Measurements from ENCODE around the gene RNF130.

RNF130 gene

GRCh38 chr5:179978792-179979191, 92.8 kb downstream of the RNF130 start:
- Histone ChIP-seq H3K79me2 (no peaks in the 10 kb centered on the region), H3K9me3 (ENCODE audit: control insufficient read depth, low read length) (no peaks in the 10 kb centered on the region), H3K9ac (no peak overlapping the region), H3K27ac (no peak overlapping the region), H3K4me3 (ENCODE audit: low read depth, low read length) (no peak overlapping the region), H2AFZ (no peak overlapping the region), H3K4me1 (no peaks in the 10 kb centered on the region), H3K36me3 (ENCODE audit: control insufficient read depth, insufficient read depth, low read length) (no peaks in the 10 kb centered on the region), H3K27me3 (ENCODE audit: control insufficient read depth, insufficient read depth, low read length) (no peaks in the 10 kb centered on the region), H3K4me2 (ENCODE audit: low read length) (no peak overlapping the region)
- TF ChIP-seq CTCF (IDR thresholded peaks at IDR 0.05), result no peak

- Histone ChIP-seq H2AFZ (no peak overlapping the region), H3K9me3 (ENCODE audit: control insufficient read depth, low read length) (no peaks in the 10 kb centered on the region), H3K4me1 (no peaks in the 10 kb centered on the region), H3K9ac (no peak overlapping the region), H3K27me3 (ENCODE audit: control insufficient read depth, insufficient read depth, low read length) (no peaks in the 10 kb centered on the region), H3K4me2 (ENCODE audit: low read length) (no peak overlapping the region), H3K36me3 (ENCODE audit: control insufficient read depth, insufficient read depth, low read length) (no peaks in the 10 kb centered on the region), H3K4me3 (ENCODE audit: low read depth, low read length) (no peak overlapping the region), H3K79me2 (no peaks in the 10 kb centered on the region), H3K27ac (no peak overlapping the region)
- TF ChIP-seq CTCF (IDR thresholded peaks at IDR 0.05), result no peak
These were observed 95.8 kb downstream of the RNF130 start for GRCh38 chr5:179975713-179976134.

- Histone ChIP-seq H3K36me3 (ENCODE audit: control insufficient read depth, insufficient read depth, low read length) (no peaks in the 10 kb centered on the region), H3K9ac (no peak overlapping the region)
These were observed 96.4 kb downstream of the RNF130 start for GRCh38 chr5:179974946-179975712.

GRCh38 chr5:179974246-179974945, 97.2 kb downstream of the RNF130 start:
- no peak for TF ChIP-seq CTCF (IDR thresholded peaks at IDR 0.05)
- no peaks in the 10 kb centered on the region for H3K27me3 ChIP-seq (ENCODE audit: control insufficient read depth, insufficient read depth, low read length)
- H3K4me1 ChIP-seq, result no peaks in the 10 kb centered on the region
- H2AFZ ChIP-seq, result no peak overlapping the region
- H3K9ac ChIP-seq, result no peak overlapping the region
- no peak overlapping the region for H3K27ac ChIP-seq
- H3K9me3 ChIP-seq (ENCODE audit: control insufficient read depth, low read length), result no peaks in the 10 kb centered on the region
- H3K4me3 ChIP-seq (ENCODE audit: low read depth, low read length), result no peak overlapping the region
- H3K79me2 ChIP-seq, result no peaks in the 10 kb centered on the region
- H3K4me2 ChIP-seq (ENCODE audit: low read length), result no peak overlapping the region
- no peaks in the 10 kb centered on the region for H3K36me3 ChIP-seq (ENCODE audit: control insufficient read depth, insufficient read depth, low read length)

More at GRCh38 chr5:179974946-179975712, 96.4 kb downstream of the RNF130 start:
- no peak overlapping the region for H3K4me3 ChIP-seq (ENCODE audit: low read depth, low read length)
- H3K27me3 ChIP-seq (ENCODE audit: control insufficient read depth, insufficient read depth, low read length), result no peaks in the 10 kb centered on the region
- no peak overlapping the region for H3K27ac ChIP-seq
- no peaks in the 10 kb centered on the region for H3K9me3 ChIP-seq (ENCODE audit: control insufficient read depth, low read length)
- no peaks in the 10 kb centered on the region for H3K4me1 ChIP-seq
- no peak overlapping the region for H2AFZ ChIP-seq
- peak; percentile 10 for TF ChIP-seq CTCF (IDR thresholded peaks at IDR 0.05)
- no peak overlapping the region for H3K4me2 ChIP-seq (ENCODE audit: low read length)
- H3K79me2 ChIP-seq, result no peaks in the 10 kb centered on the region

Measured in parathyroid adenoma (tissue), 2 donors.